Measurements from ENCODE around the gene KIFC3. TPM values are rescaled to one million over a fixed set of nuclear protein-coding genes. Genes with fewer than 3 reads are reported as not detected.

The KIFC3 gene
- total and polyA plus RNA-seq, 2 of the 13 experiments (the other 11 are each of a cell fraction or from before 2014, with no cell fraction given): 42.1 to 45.3 TPM

GRCh38 chr16:57728336-57729181 lies 73.7 kb downstream of the KIFC3 start (continued):
- TF ChIP-seq NFAT5 (CRISPR knock-in tag; IDR thresholded peaks at IDR 0.05): no peak
- TF ChIP-seq ZNF232 (CRISPR knock-in tag; IDR thresholded peaks at IDR 0.05; ENCODE audit: borderline replicate concordance): no peak
- TF ChIP-seq CCDC6 (CRISPR knock-in tag; IDR thresholded peaks at IDR 0.05): no peak
- TF ChIP-seq NFRKB (IDR thresholded peaks at IDR 0.05): no peak
- no peak for TF ChIP-seq ZBED4 (CRISPR knock-in tag; IDR thresholded peaks at IDR 0.05; ENCODE audit: borderline replicate concordance)
- TF ChIP-seq STAT6 (CRISPR knock-in tag; IDR thresholded peaks at IDR 0.05; ENCODE audit: borderline replicate concordance): no peak
- TF ChIP-seq CBFB (CRISPR knock-in tag; IDR thresholded peaks at IDR 0.05): no peak
- TF ChIP-seq ZNF713 (CRISPR knock-in tag; IDR thresholded peaks at IDR 0.05): no peak

Measured in HepG2 (cell line).